ENCODE measurements around the gene RPGRIP1L. TPM values are rescaled to one million over a fixed set of nuclear protein-coding genes. Genes with fewer than 3 reads are reported as not detected.

The RPGRIP1L gene
- total and polyA plus RNA-seq, 4 experiments from 2014 or later, result 1.3 to 4.3 (median 3.9) TPM

GRCh38 chr16:53625221-53625620, 78.4 kb downstream of the RPGRIP1L start:
- Mint-ChIP-seq H3K4me1 (no peaks in the 10 kb centered on the region), H3K27ac (no peak overlapping the region), H3K4me3 (no peak overlapping the region), H3K36me3 (peaks cover 0 to 4% of the 10 kb centered on the region in 2 donors), H3K27me3 (no peaks in the 10 kb centered on the region), H3K9me3 (peaks cover 0 to 2% (median 0%) of the 10 kb centered on the region in 8 donors)
- no peaks in the 10 kb centered on the region for H3K4me1 ChIP-seq (ENCODE audit: insufficient read depth, low read length)
- no peaks in the 10 kb centered on the region for H3K27me3 ChIP-seq (ENCODE audit: insufficient read depth, low read length)
- no peak overlapping the region for H3K27ac ChIP-seq (ENCODE audit: low read depth, low read length)
- DNase-seq, result no peak
- no peak overlapping the region for H3K4me3 ChIP-seq (ENCODE audit: low read length in 2 of 2)
- CTCF ChIA-PET (ENCODE audit: partially characterized antibody), result no interaction called here
- no peaks in the 10 kb centered on the region for H3K9me3 ChIP-seq (ENCODE audit: control insufficient read depth in 1 of 2, low read length in 2 of 2)
- POLR2A ChIA-PET (ENCODE audit: partially characterized antibody), result no interaction called here
- H3K36me3 ChIP-seq (ENCODE audit: insufficient read depth, low read length), result no peaks in the 10 kb centered on the region
- intact Hi-C loops (cut with micrococcal nuclease), result no loop called here

GRCh38 chr16:53622315-53622714, 81.3 kb downstream of the RPGRIP1L start:
- no peaks in the 10 kb centered on the region for H3K4me1 Mint-ChIP-seq
- no peak overlapping the region for H3K27ac Mint-ChIP-seq
- intact Hi-C loops (cut with micrococcal nuclease), result no loop called here
- H3K4me3 ChIP-seq (ENCODE audit: low read length in 2 of 2), result no peak overlapping the region
- ChIA-PET CTCF (ENCODE audit: partially characterized antibody) (no interaction called here), POLR2A (ENCODE audit: partially characterized antibody) (no interaction called here)
- peaks cover 3 to 13% of the 10 kb centered on the region in 2 donors for H3K36me3 Mint-ChIP-seq
- no peaks in the 10 kb centered on the region for H3K36me3 ChIP-seq (ENCODE audit: insufficient read depth, low read length)
- H3K9me3 ChIP-seq (ENCODE audit: control insufficient read depth in 1 of 2, low read length in 2 of 2), result no peaks in the 10 kb centered on the region
- DNase-seq, result no peak
- no peak overlapping the region for H3K4me3 Mint-ChIP-seq
- H3K4me1 ChIP-seq (ENCODE audit: insufficient read depth, low read length), result no peaks in the 10 kb centered on the region
- H3K9me3 Mint-ChIP-seq, result peaks cover 0 to 2% (median 0%) of the 10 kb centered on the region in 8 donors
- no peak overlapping the region for H3K27ac ChIP-seq (ENCODE audit: low read depth, low read length)
- no peaks in the 10 kb centered on the region for H3K27me3 ChIP-seq (ENCODE audit: insufficient read depth, low read length)
- no peaks in the 10 kb centered on the region for H3K27me3 Mint-ChIP-seq

GRCh38 chr16:53620476-53620875, 83.2 kb downstream of the RPGRIP1L start:
- no peaks in the 10 kb centered on the region for H3K4me1 ChIP-seq (ENCODE audit: insufficient read depth, low read length)
- H3K36me3 ChIP-seq (ENCODE audit: insufficient read depth, low read length), result no peaks in the 10 kb centered on the region
- no peak overlapping the region for H3K4me3 ChIP-seq (ENCODE audit: low read length in 2 of 2)
- H3K27me3 ChIP-seq (ENCODE audit: insufficient read depth, low read length), result no peaks in the 10 kb centered on the region
- H3K4me3 Mint-ChIP-seq, result no peak overlapping the region
- H3K9me3 ChIP-seq (ENCODE audit: control insufficient read depth in 1 of 2, low read length in 2 of 2), result no peaks in the 10 kb centered on the region
- ChIA-PET POLR2A (ENCODE audit: partially characterized antibody) (no interaction called here), CTCF (ENCODE audit: partially characterized antibody) (no interaction called here)
- H3K27ac ChIP-seq (ENCODE audit: low read depth, low read length), result no peak overlapping the region
- DNase-seq, result no peak
- H3K27me3 Mint-ChIP-seq, result no peaks in the 10 kb centered on the region
- intact Hi-C loops (cut with micrococcal nuclease), result no loop called here
- H3K4me1 Mint-ChIP-seq, result no peaks in the 10 kb centered on the region
- H3K9me3 Mint-ChIP-seq, result peaks cover 0 to 2% (median 0%) of the 10 kb centered on the region in 8 donors
- H3K27ac Mint-ChIP-seq, result no peak overlapping the region
- H3K36me3 Mint-ChIP-seq, result peaks cover 3 to 13% of the 10 kb centered on the region in 2 donors

GRCh38 chr16:53619235-53619634, 84.4 kb downstream of the RPGRIP1L start:
- Histone ChIP-seq H3K9me3 (ENCODE audit: control insufficient read depth in 1 of 2, low read length in 2 of 2) (no peaks in the 10 kb centered on the region), H3K36me3 (ENCODE audit: insufficient read depth, low read length) (no peaks in the 10 kb centered on the region), H3K27me3 (ENCODE audit: insufficient read depth, low read length) (no peaks in the 10 kb centered on the region), H3K27ac (ENCODE audit: low read depth, low read length) (no peak overlapping the region), H3K4me1 (ENCODE audit: insufficient read depth, low read length) (no peaks in the 10 kb centered on the region), H3K4me3 (ENCODE audit: low read length in 2 of 2) (no peak overlapping the region)
- no peak overlapping the region for H3K4me3 Mint-ChIP-seq
- POLR2A ChIA-PET (ENCODE audit: partially characterized antibody), result no interaction called here
- peaks cover 0 to 2% (median 0%) of the 10 kb centered on the region in 8 donors for H3K9me3 Mint-ChIP-seq
- peaks cover 3 to 13% of the 10 kb centered on the region in 2 donors for H3K36me3 Mint-ChIP-seq
- CTCF ChIA-PET (ENCODE audit: partially characterized antibody), result no interaction called here
- DNase-seq, result no peak
- no peak overlapping the region for H3K27ac Mint-ChIP-seq
- intact Hi-C loops (cut with micrococcal nuclease), result no loop called here
- no peaks in the 10 kb centered on the region for H3K4me1 Mint-ChIP-seq
- no peaks in the 10 kb centered on the region for H3K27me3 Mint-ChIP-seq

- POLR2A ChIA-PET (ENCODE audit: partially characterized antibody), result no interaction called here
- intact Hi-C loops (cut with micrococcal nuclease), result no loop called here
- no peak overlapping the region for H3K27ac Mint-ChIP-seq
- H3K27me3 Mint-ChIP-seq, result no peaks in the 10 kb centered on the region
- H3K4me1 Mint-ChIP-seq, result no peaks in the 10 kb centered on the region
- H3K4me3 Mint-ChIP-seq, result peak overlapping the region in 1 of 8 donors; percentile 29
- Histone ChIP-seq H3K27ac (ENCODE audit: low read depth, low read length) (no peak overlapping the region), H3K4me1 (ENCODE audit: insufficient read depth, low read length) (no peaks in the 10 kb centered on the region), H3K9me3 (ENCODE audit: control insufficient read depth in 1 of 2, low read length in 2 of 2) (no peaks in the 10 kb centered on the region), H3K36me3 (ENCODE audit: insufficient read depth, low read length) (no peaks in the 10 kb centered on the region), H3K4me3 (ENCODE audit: low read length in 2 of 2) (no peak overlapping the region), H3K27me3 (ENCODE audit: insufficient read depth, low read length) (no peaks in the 10 kb centered on the region)
- CTCF ChIA-PET (ENCODE audit: partially characterized antibody), result no interaction called here
- H3K36me3 Mint-ChIP-seq, result peaks cover 4 to 12% of the 10 kb centered on the region in 2 donors
- no peak for DNase-seq
- peaks cover 0 to 1% (median 0%) of the 10 kb centered on the region in 8 donors for H3K9me3 Mint-ChIP-seq
Measured at GRCh38 chr16:53614346-53614745, 89.3 kb downstream of the RPGRIP1L start.

- POLR2A ChIA-PET (ENCODE audit: partially characterized antibody), result no interaction called here
- Mint-ChIP-seq H3K4me1 (no peaks in the 10 kb centered on the region), H3K36me3 (peaks cover 1 to 3% of the 10 kb centered on the region in 2 donors), H3K27me3 (no peaks in the 10 kb centered on the region), H3K4me3 (no peak overlapping the region), H3K9me3 (peaks cover 0 to 4% (median 0%) of the 10 kb centered on the region in 8 donors), H3K27ac (no peak overlapping the region)
- H3K27me3 ChIP-seq (ENCODE audit: insufficient read depth, low read length), result no peaks in the 10 kb centered on the region
- no peak overlapping the region for H3K4me3 ChIP-seq (ENCODE audit: low read length in 2 of 2)
- CTCF ChIA-PET (ENCODE audit: partially characterized antibody), result no interaction called here
- intact Hi-C loops (cut with micrococcal nuclease), result no loop called here
- H3K36me3 ChIP-seq (ENCODE audit: insufficient read depth, low read length), result no peaks in the 10 kb centered on the region
- DNase-seq, result no peak
- no peak overlapping the region for H3K27ac ChIP-seq (ENCODE audit: low read depth, low read length)
- no peaks in the 10 kb centered on the region for H3K9me3 ChIP-seq (ENCODE audit: control insufficient read depth in 1 of 2, low read length in 2 of 2)
- no peaks in the 10 kb centered on the region for H3K4me1 ChIP-seq (ENCODE audit: insufficient read depth, low read length)
Measured at GRCh38 chr16:53612003-53612402, 91.7 kb downstream of the RPGRIP1L start.

- peaks cover 1 to 3% of the 10 kb centered on the region in 2 donors for H3K36me3 Mint-ChIP-seq
- DNase-seq, result no peak
- no peaks in the 10 kb centered on the region for H3K4me1 Mint-ChIP-seq
- H3K27ac ChIP-seq (ENCODE audit: low read depth, low read length), result no peak overlapping the region
- no peaks in the 10 kb centered on the region for H3K4me1 ChIP-seq (ENCODE audit: insufficient read depth, low read length)
- H3K4me3 Mint-ChIP-seq, result no peak overlapping the region
- H3K9me3 Mint-ChIP-seq, result peaks cover 0 to 4% (median 0%) of the 10 kb centered on the region in 8 donors
- intact Hi-C loops (cut with micrococcal nuclease), result no loop called here
- POLR2A ChIA-PET (ENCODE audit: partially characterized antibody), result no interaction called here
- CTCF ChIA-PET (ENCODE audit: partially characterized antibody), result no interaction called here
- no peaks in the 10 kb centered on the region for H3K27me3 Mint-ChIP-seq
- no peaks in the 10 kb centered on the region for H3K36me3 ChIP-seq (ENCODE audit: insufficient read depth, low read length)
- no peaks in the 10 kb centered on the region for H3K9me3 ChIP-seq (ENCODE audit: control insufficient read depth in 1 of 2, low read length in 2 of 2)
- no peak overlapping the region for H3K27ac Mint-ChIP-seq
- H3K4me3 ChIP-seq (ENCODE audit: low read length in 2 of 2), result no peak overlapping the region
- no peaks in the 10 kb centered on the region for H3K27me3 ChIP-seq (ENCODE audit: insufficient read depth, low read length)
Measured at GRCh38 chr16:53611179-53611696, 92.4 kb downstream of the RPGRIP1L start.

GRCh38 chr16:53609536-53609935, 94.1 kb downstream of the RPGRIP1L start:
- ChIA-PET CTCF (ENCODE audit: partially characterized antibody) (no interaction called here), POLR2A (ENCODE audit: partially characterized antibody) (no interaction called here)
- Histone ChIP-seq H3K4me1 (ENCODE audit: insufficient read depth, low read length) (no peaks in the 10 kb centered on the region), H3K27me3 (ENCODE audit: insufficient read depth, low read length) (no peaks in the 10 kb centered on the region), H3K4me3 (ENCODE audit: low read length in 2 of 2) (no peak overlapping the region), H3K9me3 (ENCODE audit: control insufficient read depth in 1 of 2, low read length in 2 of 2) (no peaks in the 10 kb centered on the region), H3K27ac (ENCODE audit: low read depth, low read length) (no peak overlapping the region), H3K36me3 (ENCODE audit: insufficient read depth, low read length) (no peaks in the 10 kb centered on the region)
- no peak for DNase-seq
- H3K27me3 Mint-ChIP-seq, result no peaks in the 10 kb centered on the region
- H3K4me3 Mint-ChIP-seq, result no peak overlapping the region
- H3K36me3 Mint-ChIP-seq, result peaks cover 4 to 5% of the 10 kb centered on the region in 2 donors
- H3K9me3 Mint-ChIP-seq, result peaks cover 0 to 4% (median 0%) of the 10 kb centered on the region in 8 donors
- H3K4me1 Mint-ChIP-seq, result no peaks in the 10 kb centered on the region
- H3K27ac Mint-ChIP-seq, result no peak overlapping the region
- intact Hi-C loops (cut with micrococcal nuclease), result no loop called here

All from CD4-positive, alpha-beta memory T cell (primary cell).